LNCaP clone FGC (cell line): ENCODE results near the gene PACRG.

ENCODE experiments used
- DNase-seq: peaks from one replicate; pipeline ENCODE4 v3.0.0-alpha.2; 2011; ENCODE audit warnings: low read depth
- H3K4me3 ChIP-seq: 2 replicates; pipeline ENCODE4 v1.5.1; 2011; ENCODE audit warnings: mild to moderate bottlenecking, low read depth, low read length, control low read depth
- TF ChIP-seq, protein P1 (sequence below): IDR thresholded peaks from 2 replicates; pipeline ENCODE4 v1.5.1; 2012; ENCODE audit warnings: mild to moderate bottlenecking; ENCODE audit not compliant: control insufficient read depth, insufficient read depth; ENCODE audit errors: extremely low read depth

PACRG gene

DNA sequence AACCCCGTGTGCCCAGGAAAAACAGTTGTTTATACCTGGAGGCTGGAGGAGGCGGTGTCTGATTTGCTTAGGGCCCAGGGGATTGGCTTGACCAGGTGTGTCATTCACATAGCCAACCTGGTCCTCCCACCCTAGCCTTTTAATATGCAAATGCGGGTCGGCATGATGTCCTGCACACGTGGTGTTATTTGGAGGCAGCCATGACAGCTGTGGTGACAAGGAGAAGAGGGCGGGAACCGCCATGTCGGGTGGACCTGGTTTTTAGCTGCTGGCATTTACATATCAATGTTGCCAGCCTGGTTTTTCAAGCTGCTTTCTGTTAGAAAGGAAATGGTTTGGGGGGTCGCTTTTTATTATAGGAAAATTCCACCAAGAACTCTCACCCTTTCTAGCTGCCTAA, 395.3 kb downstream of the PACRG start:
- H3K4me3 ChIP-seq, result no peak overlapping the region
- TF ChIP-seq, protein P1, sequence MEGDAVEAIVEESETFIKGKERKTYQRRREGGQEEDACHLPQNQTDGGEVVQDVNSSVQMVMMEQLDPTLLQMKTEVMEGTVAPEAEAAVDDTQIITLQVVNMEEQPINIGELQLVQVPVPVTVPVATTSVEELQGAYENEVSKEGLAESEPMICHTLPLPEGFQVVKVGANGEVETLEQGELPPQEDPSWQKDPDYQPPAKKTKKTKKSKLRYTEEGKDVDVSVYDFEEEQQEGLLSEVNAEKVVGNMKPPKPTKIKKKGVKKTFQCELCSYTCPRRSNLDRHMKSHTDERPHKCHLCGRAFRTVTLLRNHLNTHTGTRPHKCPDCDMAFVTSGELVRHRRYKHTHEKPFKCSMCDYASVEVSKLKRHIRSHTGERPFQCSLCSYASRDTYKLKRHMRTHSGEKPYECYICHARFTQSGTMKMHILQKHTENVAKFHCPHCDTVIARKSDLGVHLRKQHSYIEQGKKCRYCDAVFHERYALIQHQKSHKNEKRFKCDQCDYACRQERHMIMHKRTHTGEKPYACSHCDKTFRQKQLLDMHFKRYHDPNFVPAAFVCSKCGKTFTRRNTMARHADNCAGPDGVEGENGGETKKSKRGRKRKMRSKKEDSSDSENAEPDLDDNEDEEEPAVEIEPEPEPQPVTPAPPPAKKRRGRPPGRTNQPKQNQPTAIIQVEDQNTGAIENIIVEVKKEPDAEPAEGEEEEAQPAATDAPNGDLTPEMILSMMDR, result no peak
- DNase-seq, result no peak

DNA sequence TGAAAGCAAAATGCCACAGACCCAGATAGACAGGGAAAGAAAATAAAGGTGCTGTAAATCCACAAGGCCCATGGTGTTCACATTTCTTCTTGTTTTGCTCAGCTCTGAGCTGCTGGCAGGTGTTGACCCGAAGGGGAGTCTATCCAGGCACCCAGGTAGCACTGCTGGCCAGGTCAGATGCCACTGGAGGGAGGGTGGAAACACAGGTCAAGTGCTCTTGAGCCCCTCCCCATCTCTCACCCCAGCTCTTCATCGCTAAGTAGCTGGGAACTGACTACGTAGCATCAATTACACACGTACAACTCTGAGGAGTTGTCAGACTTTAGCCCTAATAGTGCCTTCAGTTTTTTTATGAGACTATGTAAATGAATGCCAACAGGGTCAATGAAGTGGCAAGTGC, 399.0 kb downstream of the PACRG start:
- TF ChIP-seq, protein P1, result no peak
- DNase-seq, result no peak
- no peak overlapping the region for H3K4me3 ChIP-seq

DNA sequence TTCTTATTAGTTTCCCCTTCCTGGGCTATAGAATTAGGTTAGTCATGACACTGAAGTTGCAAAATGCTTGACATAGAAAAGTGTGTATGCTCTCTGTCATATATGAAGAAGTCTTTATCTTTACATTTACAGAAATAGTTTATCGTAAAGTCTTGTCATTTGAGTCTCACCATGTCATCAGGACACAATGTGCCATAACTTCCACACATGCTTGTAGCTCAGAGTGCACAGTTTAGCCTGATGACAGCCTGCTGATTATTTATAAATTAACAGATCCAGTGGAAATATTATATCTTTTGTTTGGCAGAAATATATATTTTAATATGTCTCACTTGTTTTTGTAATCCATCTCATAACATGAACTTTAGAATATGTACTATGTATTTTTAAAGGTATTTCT, 399.8 kb downstream of the PACRG start:
- H3K4me3 ChIP-seq, result no peak overlapping the region
- no peak for DNase-seq
- TF ChIP-seq, protein P1, result no peak

DNA sequence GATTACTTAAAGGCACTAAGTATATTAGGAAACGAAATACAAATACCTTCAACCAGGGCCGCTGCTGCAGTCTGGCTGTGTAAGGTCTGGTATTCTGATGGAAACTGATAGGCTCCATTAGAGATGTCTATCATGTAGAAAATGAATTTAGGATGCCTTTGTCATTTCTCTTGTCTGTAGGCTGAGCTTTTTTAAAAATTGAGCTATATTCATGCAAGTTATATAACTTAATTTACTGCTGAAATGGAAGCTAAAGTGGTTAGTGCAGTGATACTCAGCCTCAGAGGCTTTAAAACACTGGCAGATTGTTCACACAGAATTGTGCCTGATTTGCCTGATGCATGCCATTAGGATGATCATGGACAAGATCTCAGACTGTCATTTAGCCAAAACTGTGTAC, 400.6 kb downstream of the PACRG start:
- TF ChIP-seq, protein P1, result no peak
- no peak overlapping the region for H3K4me3 ChIP-seq
- no peak for DNase-seq

DNA sequence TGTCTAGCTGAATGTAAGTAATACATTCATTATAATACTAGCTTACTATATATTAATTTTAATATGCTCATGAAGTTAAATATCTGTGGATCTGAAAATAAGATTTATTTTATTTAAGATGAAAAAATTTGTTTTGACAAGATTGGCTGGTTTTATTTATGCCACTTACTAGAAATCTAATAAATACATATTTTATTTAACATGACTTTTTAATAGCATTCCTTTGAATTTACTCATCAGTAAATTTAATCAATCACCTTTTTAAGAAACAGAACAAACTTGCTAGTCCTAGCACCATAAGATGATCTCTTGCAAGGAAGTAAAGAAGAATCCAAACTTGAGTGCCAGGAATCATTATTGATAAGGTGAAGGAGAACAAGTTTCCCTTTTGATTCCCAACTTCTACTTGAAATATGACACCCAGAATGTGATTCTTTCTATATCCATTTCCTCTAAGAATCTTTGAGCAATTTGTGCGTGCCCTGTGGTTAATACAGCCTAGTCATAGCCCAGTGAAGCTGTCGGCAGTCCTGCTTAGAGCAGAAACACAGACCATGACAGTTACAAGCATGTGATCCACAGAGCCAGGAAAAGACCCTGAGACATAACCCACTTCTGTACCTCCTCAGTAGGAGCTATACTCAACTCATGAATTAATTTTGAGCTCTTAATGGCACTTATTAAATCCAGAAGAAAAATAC, 404.4 kb downstream of the PACRG start:
- no peak for DNase-seq
- TF ChIP-seq, protein P1, result no peak
- H3K4me3 ChIP-seq, result no peak overlapping the region

DNA sequence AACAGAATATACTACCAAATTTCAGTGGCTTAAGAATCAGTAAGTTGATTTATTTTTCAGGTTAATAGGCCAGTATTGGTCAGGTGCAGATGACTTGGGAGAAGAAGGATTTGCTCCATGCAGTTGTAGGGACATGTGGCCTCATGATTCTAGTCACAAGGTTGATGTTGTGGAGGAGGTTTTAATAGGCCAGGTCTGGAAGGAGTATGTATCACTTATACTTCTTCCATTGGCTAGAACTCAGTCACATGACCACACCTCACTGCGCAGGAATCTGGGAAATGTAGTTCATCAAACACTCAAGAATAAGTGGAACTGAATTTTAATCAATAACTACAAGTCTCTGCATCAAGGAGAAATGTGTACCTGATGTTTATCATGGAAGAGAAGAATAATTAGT, 405.2 kb downstream of the PACRG start:
- TF ChIP-seq, protein P1, result no peak
- no peak overlapping the region for H3K4me3 ChIP-seq
- DNase-seq, result no peak

DNA sequence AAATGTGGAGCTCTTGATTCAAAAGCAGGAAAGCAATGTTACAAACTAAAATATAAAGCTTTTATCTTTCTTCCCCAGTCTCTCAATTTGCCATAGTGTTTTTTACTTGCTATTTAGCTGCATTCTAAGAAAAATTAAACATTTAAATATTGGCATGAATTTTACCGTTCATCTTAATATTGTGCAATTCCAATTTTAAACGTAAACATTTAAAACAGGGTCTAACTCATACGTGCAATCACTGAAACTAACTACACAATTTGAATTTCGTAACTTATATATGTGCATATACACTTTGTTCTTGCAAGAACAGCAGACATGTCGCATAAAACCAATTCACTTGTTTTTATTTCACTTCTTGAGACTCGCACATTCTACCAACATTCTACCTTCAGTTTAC, 405.9 kb downstream of the PACRG start:
- H3K4me3 ChIP-seq, result no peak overlapping the region
- no peak for DNase-seq
- TF ChIP-seq, protein P1, result no peak
